Stimulated activated CD8-positive, alpha-beta memory T cell treated with anti-CD3 and anti-CD28 coated beads, Interleukin-12 subunit alpha, Interleukin-12 subunit beta, amount 100 ng/mL, for 24 hours (primary cell): ENCODE measurements around the gene CAMKK1.

Experiments used
- DNase-seq: peaks from one replicate; pipeline ENCODE4 v3.0.0-alpha.2; 2020; ENCODE audit errors: extremely low read depth

Gene CAMKK1

DNA sequence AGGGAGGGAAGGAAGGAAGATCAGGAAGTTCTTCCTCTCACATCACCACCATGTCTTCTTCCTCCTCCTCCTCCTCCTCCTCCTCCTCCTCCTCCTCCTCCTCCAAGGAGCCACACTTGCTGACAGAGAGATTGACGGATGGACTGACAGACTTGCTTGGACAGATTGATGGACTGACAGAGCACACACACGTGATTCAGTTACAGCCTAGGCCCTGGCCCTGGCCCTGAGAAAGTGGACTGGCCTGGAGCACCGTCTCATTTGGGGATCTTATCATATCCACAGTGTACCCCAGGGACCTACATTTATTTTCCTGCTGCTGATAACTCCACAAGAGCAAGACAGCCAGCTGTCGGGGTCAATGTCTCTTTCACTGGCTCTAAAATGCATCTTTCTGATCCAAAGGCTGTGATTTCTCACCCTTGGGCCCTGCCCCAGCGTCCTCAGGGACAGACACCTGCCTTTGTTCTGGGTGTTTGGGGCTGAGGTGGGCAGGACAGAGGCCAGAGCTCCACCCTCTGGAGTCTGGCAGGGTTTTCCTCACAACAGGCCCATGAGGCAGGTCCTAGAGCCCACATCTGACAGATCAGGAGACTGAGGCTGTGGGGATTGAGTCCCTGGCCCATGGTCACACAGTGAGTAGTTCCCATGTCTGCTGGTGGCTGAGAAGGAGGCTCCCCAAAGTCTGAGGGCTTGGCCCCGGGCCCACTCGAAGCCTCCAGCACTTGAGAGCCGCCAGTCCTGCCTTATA, 25.7 kb upstream of the CAMKK1 start:
- DNase-seq = no peak

DNA sequence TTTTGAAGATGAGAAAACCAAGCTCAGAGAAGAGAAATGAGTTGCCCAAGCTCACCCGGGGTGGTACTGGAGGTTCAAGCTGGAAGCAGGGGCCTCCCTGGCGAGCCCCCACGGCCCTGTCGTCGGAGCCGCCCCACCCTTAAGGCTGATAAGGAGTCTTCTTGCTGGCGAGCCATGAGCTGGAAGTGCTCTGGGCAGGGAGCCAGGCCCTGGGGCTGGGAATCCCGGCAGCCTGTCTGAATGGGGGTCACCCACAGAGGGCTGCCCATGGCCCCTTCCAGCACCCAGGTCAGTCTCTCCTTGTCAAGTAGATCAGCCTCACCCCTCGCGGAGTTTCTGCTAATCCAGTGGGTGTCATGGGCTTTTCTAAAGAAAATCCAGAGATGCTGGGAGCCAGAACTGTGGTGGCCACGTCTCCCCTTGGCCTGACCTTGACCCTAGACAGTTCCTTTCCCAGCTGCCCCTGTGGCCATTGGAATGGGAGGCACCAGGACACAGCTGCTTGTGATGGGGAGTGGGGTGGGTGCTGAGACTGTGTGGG, 24.6 kb upstream of the CAMKK1 start:
- DNase-seq = no peak

DNA sequence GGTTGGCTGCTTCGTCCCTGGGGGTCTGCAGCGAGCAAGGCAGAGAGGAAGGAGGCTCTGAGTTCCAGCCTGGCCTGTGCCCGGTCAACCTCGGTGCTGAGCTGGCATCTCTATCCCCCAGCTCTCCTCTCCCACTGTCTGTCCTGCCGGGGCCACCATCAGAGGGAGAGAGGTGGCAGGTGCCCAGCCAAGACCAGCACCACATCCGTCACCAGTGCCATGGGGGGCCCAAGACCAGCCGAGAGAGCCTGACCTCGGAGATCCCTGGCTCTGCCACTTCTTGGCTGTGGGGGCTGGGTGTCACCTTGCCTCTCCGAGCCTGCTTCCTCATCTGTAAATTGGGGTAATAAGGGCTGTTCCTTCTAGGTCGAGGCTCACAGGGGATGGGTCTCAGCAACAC, 24.0 kb upstream of the CAMKK1 start:
- DNase-seq = no peak

DNA sequence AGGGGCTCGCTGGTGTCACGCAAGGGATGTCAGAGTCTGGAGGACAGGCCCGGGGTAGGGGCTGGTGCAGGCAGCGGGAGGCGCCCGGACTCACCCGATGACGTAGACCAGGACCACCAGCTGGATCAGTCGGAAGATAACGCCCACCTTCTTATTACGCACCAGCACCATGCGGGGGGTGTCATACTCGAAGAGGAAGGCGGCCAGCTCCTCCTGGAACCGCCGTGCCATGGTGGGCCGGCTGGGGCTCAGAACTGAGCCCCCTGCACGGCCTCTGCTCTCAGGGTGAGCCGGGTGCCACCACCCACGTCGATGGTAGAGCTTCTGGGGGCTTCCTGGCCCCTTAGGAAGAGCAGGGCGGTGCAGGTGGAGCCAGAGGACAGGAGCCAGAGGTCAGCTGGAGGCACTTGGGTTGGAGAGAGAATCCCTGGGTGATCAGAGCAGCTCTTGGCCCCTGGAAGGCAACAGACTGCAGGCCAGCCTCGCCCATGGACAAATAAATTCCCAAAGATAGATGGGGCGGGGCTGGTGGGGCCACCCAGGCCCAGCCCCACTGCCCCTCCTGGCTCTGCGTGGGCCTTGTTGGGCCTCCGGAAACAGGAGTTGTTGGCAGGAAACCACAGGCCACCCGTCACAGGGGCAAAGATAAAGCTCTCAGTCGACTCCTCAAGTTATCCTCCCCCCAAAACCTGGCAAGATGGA, 23.3 kb upstream of the CAMKK1 start, which contains the start of gene P2RX1:
Gene P2RX1 (minus strand): TSS at position 471 of the 702 bp plus-strand sequence. CDS start 240 bp downstream, at position 231.
- no peak for DNase-seq

DNA sequence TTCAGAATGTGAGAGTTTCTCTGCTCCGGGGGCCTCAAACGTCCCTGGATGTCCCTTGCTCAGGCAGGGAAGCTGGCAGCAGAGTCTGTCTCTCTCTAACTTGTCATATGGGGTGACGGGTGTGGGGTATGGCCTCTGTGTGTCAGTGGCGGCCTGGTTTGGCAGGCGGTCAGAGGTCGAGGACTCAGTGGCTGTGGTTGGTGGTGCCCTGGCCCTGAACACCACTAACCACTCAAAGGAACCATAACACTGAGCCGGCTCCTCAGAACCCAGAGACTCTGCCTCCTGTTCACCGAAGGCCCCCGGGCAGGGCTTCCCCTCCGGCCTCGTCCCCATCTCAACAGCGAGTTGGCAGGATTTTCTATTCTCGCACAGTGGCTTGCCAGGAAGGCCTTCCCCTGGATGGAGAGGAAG, 22.7 kb upstream of the CAMKK1 start:
- DNase-seq = no peak

DNA sequence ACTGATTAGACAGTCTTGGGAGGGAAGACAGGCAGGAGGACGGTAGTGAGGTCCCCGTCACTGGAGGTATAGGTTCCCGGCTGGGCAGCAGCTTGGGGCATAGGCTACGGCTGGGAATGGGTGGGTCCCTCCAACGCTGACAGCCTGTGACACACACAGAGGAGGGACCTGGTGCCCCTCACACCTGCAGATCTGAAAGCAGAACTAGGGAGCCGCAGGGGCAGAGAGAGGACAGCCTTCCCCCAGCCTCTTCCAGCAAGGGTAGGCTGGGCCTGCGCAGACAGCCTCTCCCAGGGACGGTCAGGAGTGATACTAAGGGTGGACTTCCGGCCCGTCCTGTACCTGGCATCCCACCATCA, 21.4 kb upstream of the CAMKK1 start:
- no peak for DNase-seq

DNA sequence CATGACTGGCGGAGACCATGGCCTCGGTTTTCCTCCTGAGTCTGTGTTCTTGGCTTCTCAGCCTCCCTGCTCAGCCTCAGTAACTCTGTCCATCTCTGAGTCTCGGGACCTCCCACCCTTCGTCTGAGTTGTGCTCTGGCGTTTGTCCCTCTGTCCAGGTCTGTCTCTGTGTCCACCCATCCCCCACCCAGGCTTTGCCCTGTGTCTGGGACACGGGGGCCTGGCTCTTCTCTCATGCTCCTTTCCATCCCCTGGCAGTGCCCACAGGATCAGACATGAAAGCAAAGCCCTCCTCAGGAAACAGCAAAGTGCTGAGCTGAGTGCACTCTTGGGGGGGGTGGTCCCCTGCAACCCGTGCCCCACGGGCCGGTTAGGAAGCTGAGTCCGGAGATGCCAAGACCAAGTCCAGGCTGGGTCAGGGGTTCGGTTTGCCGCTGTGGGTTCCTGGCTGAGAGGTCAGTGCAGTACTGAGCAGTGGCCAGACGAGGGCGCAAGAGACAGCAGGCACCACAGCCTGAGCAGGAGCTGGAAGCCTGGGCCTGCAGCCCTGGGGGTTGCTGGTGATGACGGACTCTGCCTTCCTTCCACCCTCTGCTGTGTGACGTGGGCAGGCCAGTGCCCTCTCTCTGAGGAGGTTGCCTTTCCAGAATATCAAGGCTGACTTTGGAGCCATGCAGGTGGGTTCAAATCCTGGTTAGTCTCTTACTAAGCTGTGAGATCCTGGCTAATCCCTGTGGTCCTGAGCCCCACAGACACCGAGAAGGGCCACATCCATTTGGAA, 20.9 kb upstream of the CAMKK1 start:
- peak; percentile 52 for DNase-seq

DNA sequence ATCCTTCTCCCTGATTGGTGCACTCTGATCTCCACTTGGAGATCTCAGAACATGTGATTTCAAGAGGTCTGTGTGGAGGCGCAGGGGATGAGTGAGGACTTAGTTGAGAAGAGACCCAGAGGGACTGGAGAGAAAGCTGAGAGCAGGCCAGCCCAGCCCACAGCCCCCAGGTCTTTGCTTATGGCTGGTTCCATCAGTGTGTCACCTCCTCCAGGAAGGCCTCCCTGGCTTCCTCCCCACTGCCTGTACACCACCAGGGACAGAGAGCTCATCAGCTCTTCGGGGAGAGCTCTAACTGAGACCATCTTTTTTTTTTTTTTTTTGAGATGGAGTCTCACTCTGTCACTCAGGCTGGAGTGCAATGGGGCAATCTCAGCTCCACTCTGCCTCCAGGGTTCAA, 20.0 kb upstream of the CAMKK1 start:
- DNase-seq = no peak

DNA sequence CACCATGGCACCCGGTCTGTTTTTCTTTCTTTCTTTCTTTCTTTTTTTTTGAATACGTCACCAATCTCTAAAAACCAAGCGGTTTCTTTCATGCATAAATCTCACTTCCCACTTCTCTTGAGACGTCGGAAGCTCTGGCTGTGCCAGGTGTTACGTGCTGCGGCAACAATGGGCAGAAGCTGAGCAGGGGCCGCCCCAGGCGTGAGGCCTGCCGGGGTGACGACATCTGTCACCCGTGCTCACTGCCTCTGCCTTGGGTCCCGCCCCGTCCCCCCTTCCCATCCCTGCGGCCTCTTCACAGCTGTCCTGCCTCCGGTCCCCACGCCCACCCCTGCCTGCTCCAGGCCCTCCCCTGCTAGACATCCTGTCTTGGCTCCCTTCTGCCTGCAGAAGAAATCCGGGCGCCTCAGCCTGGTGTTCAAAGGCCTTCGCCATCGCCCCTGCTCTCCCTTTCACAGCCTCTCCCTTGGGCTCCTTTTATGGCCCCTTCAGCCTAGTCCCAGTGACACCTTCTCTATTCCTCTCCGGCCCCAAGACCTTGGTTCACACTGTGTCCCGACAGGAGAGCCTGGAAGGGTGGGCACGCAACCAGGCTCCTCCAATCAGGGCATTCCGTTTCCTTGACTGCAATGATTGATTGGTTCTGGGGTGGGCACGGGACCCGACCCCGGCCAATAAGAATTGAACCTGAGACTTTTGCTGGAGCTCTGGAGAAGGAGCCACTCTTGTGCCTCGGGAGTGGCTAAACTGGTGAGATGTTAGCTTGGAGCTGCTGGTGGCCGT, 18.6 kb upstream of the CAMKK1 start:
- DNase-seq = no peak

DNA sequence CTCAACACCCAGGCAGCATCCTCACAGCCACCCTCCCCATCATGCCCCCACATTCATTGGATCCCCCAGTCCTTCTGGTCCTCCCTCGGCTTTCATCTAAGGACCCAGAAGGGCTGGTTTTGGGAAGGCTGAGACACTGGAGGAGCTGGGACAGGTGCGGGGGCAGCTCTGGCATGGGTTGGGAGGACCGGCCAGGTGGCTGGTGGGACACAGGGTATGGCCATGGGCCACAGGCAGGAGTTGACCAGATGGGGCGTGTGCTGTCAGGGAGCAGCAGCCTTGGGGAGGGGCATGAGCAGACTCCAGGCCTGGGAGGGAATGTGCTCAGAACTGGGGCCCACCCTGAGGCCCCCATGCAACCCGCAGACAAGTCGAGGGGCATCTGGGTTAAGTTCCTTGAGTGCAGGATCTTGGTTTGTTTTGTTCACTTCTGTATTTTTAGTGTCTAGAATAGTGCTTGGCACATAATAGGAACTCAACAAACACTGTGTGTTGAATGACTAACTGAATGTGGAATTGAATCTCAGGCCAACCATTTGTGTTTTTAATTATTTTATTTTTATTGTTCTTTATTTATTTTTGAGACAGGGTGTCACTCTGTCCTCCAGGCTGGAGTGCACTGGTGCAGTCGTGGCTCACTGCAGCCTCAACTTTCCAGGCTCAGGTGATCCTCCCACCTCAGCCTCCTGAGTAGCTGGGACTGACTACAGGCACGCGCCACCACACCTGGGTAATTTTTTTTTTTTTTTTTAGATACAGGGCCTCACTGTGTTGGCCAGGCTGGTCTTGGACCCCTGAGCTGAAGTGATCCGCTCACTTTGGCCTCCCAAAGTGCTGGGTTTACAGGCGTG, 17.8 kb upstream of the CAMKK1 start:
- no peak for DNase-seq

DNA sequence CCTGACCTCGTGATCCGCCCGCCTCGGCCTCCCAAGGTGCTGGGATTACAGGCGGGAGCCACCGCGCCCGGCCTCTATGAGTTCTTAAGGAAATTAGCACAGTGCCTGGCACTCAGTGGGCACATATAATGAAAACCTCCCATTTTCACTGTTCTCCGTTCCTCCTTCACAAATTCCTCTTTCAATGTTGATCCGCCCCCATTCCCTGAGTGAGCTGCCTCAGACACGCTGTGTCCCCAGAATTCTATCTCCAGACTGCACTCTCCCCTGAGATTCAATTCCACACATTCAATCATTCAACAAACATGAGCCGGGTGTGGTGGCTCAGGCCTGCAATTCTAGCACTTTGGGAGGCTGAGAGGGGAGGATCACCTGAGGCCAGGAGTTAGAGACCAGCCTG, 16.4 kb upstream of the CAMKK1 start:
- DNase-seq = no peak

DNA sequence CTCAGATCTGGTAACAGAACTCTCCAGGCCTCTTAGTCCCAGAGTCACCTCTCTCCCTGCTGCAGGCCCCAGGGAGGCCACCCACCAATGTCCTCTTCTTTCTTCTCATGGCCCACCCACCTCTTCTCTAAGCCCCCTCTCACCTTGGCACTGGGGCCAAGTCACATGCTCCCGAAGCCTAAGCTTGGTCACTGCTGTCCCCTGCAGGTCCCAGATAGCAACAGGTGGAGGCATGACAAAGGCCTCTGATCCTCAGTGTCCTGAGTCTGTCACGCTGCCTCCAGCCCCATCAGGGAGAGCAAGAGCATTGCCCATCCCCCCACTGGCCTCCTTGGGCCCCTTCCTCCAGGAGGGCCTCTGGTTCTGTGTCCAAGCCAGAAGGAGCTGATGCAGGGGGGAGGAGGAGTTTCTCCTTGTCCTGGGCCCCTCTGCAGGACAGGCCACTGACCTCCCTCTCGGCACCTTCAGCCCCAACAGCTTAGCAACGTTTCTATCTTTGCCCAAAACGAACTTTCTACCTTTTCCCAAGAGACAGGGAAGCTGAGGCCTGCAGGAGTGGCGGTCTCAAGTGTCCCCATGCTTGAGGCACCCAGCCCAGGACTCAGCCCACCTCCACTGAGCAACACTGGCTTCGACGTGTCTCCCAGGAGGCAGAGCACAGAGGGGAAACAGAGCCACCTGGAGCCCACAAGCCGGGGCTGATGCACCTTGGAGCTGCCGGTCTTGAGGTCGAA, 14.8 kb upstream of the CAMKK1 start:
- no peak for DNase-seq

DNA sequence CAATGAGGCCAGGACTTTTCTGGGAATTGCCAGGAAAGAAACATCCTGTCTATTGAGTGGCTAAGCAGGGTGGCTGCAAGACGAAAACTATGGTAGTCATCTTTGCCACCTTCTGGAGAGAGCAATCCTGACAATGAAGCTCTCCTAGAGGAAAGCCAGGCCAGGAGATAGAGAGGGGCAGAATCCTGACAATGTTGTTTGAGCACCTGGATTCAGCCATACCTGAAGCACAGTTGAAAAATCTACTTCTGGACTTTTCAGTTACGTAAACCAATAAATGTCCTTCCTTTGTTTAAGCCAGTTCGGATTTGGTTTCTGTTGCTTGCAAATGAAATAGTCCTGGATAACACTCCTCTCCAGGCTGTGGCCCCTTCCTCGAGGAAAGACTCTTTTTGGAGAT, 14.0 kb upstream of the CAMKK1 start:
- DNase-seq = no peak

DNA sequence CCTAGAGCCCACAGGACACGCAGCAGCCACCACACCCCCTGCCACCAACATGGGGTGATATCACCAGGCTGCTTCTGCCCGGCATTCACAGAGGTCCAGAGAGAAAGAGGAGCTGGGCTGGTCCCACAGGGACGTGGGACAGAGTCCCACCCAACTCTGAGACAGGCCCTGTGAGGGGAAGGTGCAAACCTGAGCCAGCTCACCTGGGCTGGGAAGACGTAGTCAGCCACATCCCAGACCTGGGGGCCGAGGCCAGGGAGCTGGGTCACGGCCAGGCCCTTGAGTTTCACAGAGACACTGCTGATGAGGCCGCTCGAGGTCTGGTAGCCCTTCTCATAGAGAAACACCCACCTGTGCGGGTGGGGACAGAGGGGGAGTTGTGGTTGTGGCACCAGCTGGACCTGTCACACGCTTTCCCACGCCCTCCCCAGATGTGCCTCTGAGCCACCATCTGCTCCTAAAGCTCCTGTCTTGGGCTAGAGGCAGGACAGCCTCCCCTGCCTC, 12.2 kb upstream of the CAMKK1 start:
- no peak for DNase-seq

DNA sequence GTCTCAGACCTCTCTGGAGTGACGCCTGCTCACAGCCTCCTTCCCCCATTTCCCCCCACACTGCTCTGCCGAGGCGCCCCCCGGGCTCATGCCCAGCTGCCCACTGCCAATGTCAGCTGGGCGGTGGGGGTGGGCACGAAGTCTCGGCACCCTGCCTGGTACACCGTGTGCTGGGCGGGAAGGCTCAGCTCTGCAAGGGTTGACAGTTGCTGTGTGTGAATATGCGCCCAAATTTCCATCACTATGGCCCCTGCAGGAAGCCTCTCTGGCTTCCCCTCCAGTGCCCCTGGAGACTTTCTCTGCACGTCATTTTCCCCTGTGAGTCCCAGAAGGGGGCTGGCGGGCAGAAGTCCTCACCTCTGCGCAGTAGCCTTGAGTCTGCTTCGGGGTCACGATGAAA, 11.6 kb upstream of the CAMKK1 start:
- no peak for DNase-seq

DNA sequence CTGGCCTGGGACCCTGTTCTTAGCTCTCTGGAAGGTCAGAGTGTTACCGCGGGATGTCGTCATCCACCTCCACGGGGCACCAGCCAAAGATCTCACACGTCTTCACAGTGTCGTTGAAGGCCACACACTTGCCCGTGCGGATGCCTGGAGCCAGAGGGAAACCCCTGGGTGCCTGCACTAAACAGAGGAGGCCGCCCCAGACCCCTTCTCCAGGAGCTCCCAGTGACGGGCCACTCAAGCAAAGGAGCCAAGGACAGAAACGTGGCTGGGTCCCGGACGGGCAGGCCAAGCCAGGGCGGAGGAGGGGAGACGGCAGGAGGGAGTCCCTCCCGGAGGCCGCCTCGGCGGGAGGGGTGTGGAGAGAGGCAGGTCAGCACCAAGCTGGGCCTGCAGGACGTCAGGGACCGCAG, 11.0 kb upstream of the CAMKK1 start:
- no peak for DNase-seq

DNA sequence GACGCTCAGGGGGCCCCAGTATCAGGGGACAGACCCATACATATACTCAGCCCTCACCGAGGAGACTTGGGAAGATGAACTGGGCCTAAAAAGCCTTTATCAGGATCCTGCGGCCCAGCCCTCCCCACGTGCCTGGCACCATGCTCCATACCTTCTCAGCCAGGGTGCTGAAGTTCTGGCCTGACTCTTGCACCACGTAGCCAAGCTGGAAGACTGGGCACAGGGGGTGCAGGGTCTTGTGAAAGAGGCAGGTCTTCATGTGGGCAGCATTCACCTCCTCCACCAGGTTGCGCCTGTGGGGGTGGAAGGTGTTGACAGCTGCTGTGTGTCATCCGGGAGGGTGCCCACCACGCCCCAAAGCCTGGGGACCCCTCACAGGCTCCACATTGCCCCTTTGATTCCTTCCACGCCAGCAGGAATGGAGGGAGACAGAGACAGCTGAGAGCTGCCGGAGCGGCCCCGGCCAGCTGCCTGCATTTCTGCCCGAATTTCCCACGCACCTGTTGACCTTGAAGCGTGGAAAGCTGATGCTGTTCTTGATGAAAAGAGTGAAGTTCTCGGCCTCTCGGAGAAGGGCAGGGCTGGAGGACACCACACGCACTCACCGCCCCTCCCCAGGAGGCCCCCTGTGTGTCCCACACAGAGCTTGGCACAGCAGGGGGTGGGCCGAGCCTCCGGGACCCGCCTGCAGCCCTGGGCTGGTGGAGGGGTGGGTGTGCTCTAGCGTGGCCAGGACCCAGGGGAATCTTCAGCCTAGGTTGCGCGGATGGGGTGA, 10.4 kb upstream of the CAMKK1 start:
- DNase-seq = no peak

DNA sequence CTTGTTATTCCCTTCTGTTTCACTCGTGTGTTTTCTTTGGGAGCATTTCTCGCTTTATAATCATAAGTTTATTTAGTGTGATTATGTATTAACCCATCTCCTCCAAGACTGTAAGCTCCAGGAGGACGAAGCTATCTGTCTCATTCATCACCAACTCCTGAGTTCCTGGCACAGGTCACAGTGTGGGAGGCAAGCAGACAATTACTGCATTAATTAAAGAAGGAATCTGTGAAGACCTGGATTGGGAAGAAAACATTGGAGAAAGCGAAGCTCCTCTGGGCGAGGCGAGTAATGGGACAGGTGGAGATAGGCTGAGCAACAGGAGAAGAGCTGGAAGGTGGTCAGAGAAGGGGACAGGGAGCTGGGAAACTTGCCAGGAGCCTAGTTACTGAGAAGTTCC, 7.8 kb upstream of the CAMKK1 start:
- no peak for DNase-seq

DNA sequence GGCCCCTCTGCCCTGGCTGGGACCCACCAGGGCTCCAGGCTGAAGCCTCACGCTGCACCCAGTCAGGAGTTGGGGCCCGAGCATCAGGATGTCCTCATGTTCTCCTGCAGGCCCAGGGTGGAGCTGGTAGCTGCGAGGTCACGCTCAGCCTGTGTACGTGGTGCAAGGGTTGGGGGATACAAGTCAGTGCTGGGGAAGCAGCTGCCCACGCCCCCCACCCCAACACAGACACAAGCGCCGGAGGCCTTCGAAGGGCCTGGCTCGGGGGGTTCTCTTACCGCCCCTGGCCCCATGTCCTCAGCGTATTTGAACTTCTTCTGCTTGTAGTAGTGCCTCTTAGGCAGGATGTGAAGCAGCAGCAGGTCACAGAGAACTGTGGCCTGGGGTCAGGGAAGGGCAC, 4.9 kb upstream of the CAMKK1 start:
- DNase-seq = no peak
